ENCODE results near the gene ADGRG2. TPM values are rescaled to one million over a fixed set of nuclear protein-coding genes. Genes with fewer than 3 reads are reported as not detected.
"Not testable (repeated sequence)": the region's sequence is repeated elsewhere in the genome, so short reads cannot be mapped to it uniquely, and the experiment has no call there.

The ADGRG2 gene
- total RNA-seq, 1 experiment from 2014 or later: not detected

GRCh38 chrX:19017271-19017670 is 105.0 kb downstream of the ADGRG2 start:
- in situ Hi-C loops (cut with HindIII; ENCODE audit: low sequenced_read_pairs): no loop called here
- peak; percentile 1 for DNase-seq (ENCODE audit: low spot score)

GRCh38 chrX:19016614-19017013 is 105.7 kb downstream of the ADGRG2 start:
- in situ Hi-C loops (cut with HindIII; ENCODE audit: low sequenced_read_pairs); DNase-seq (ENCODE audit: low spot score): not testable (repeated sequence)

- in situ Hi-C loops (cut with HindIII; ENCODE audit: low sequenced_read_pairs): no loop called here
These were observed 114.4 kb downstream of the ADGRG2 start for GRCh38 chrX:19007868-19008267.

GRCh38 chrX:19007011-19007410 is 115.3 kb downstream of the ADGRG2 start:
- no peak for DNase-seq (ENCODE audit: low spot score)
- in situ Hi-C loops (cut with HindIII; ENCODE audit: low sequenced_read_pairs): no loop called here

More at GRCh38 chrX:19007868-19008267, 114.4 kb downstream of the ADGRG2 start:
- no peak for DNase-seq (ENCODE audit: low spot score)

- DNase-seq (ENCODE audit: low spot score): no peak
- in situ Hi-C loops (cut with HindIII; ENCODE audit: low sequenced_read_pairs): no loop called here
These were observed 116.4 kb downstream of the ADGRG2 start for GRCh38 chrX:19005909-19006308.

GRCh38 chrX:19003756-19004155 is 118.5 kb downstream of the ADGRG2 start:
- in situ Hi-C loops (cut with HindIII; ENCODE audit: low sequenced_read_pairs): no loop called here
- DNase-seq (ENCODE audit: low spot score): no peak

GRCh38 chrX:18998653-18999052 is 123.6 kb downstream of the ADGRG2 start:
- in situ Hi-C loops (cut with HindIII; ENCODE audit: low sequenced_read_pairs): no loop called here
- DNase-seq (ENCODE audit: low spot score): no peak

GRCh38 chrX:18997916-18998315 is 124.4 kb downstream of the ADGRG2 start:
- in situ Hi-C loops (cut with HindIII; ENCODE audit: low sequenced_read_pairs): no loop called here
- DNase-seq (ENCODE audit: low spot score): no peak

- in situ Hi-C loops (cut with HindIII; ENCODE audit: low sequenced_read_pairs): no loop called here
- no peak for DNase-seq (ENCODE audit: low spot score)
These were observed 125.7 kb downstream of the ADGRG2 start for GRCh38 chrX:18996536-18996935.

- in situ Hi-C loops (cut with HindIII; ENCODE audit: low sequenced_read_pairs): no loop called here
- no peak for DNase-seq (ENCODE audit: low spot score)
These were observed 127.0 kb downstream of the ADGRG2 start for GRCh38 chrX:18995221-18995620.

GRCh38 chrX:18994713-18995112 is 127.6 kb downstream of the ADGRG2 start:
- DNase-seq (ENCODE audit: low spot score): no peak
- in situ Hi-C loops (cut with HindIII; ENCODE audit: low sequenced_read_pairs): no loop called here

- in situ Hi-C loops (cut with HindIII; ENCODE audit: low sequenced_read_pairs): no loop called here
These were observed 129.4 kb downstream of the ADGRG2 start for GRCh38 chrX:18992829-18993228.

GRCh38 chrX:18985186-18985435 is 137.2 kb downstream of the ADGRG2 start:
- DNase-seq (ENCODE audit: low spot score): no peak
- in situ Hi-C loops (cut with HindIII; ENCODE audit: low sequenced_read_pairs): no loop called here

More at GRCh38 chrX:18992829-18993228, 129.4 kb downstream of the ADGRG2 start:
- no peak for DNase-seq (ENCODE audit: low spot score)

GRCh38 chrX:18984381-18985185 is 137.7 kb downstream of the ADGRG2 start:
- in situ Hi-C loops (cut with HindIII; ENCODE audit: low sequenced_read_pairs): no loop called here
- DNase-seq (ENCODE audit: low spot score): peak; percentile 82

GRCh38 chrX:18983666-18984380 is 138.4 kb downstream of the ADGRG2 start, which contains the start of gene PHKA2:
TSS of gene PHKA2 (minus strand) at chrX:18984114. CDS start at chrX:18983932, 182 bp downstream.
- peak; percentile 5 for DNase-seq (ENCODE audit: low spot score)
- in situ Hi-C loops (cut with HindIII; ENCODE audit: low sequenced_read_pairs): no loop called here

- no peak for DNase-seq (ENCODE audit: low spot score)
- in situ Hi-C loops (cut with HindIII; ENCODE audit: low sequenced_read_pairs): no loop called here
These were observed 141.0 kb downstream of the ADGRG2 start for GRCh38 chrX:18981124-18981807.

- in situ Hi-C loops (cut with HindIII; ENCODE audit: low sequenced_read_pairs): not testable (repeated sequence)
These were observed 142.0 kb downstream of the ADGRG2 start for GRCh38 chrX:18980262-18980661.

GRCh38 chrX:18974993-18975392 is 147.3 kb downstream of the ADGRG2 start:
- DNase-seq (ENCODE audit: low spot score): no peak
- in situ Hi-C loops (cut with HindIII; ENCODE audit: low sequenced_read_pairs): no loop called here

More at GRCh38 chrX:18980262-18980661, 142.0 kb downstream of the ADGRG2 start:
- DNase-seq (ENCODE audit: low spot score): not testable (repeated sequence)

- in situ Hi-C loops (cut with HindIII; ENCODE audit: low sequenced_read_pairs): no loop called here
- DNase-seq (ENCODE audit: low spot score): peak; percentile 1
These were observed 148.6 kb downstream of the ADGRG2 start for GRCh38 chrX:18973527-18974192.
